HG03565 (cell line): ENCODE data around the gene MPIG6B.

Source experiments
- ATAC-seq: cut with Tn5 transposase; IDR thresholded peaks from one replicate; pipeline ENCODE4 v1.9.1; 2021; ENCODE audit warnings: mild to moderate bottlenecking, moderate library complexity; ENCODE audit not compliant: unreplicated experiment

The MPIG6B gene

GRCh38 chr6:31765559-31765909 is 42.4 kb downstream of the MPIG6B start:
- ATAC-seq = no peak

GRCh38 chr6:31765910-31766794 is 43.0 kb downstream of the MPIG6B start:
- no peak for ATAC-seq

GRCh38 chr6:31767096-31767645 is 44.0 kb downstream of the MPIG6B start:
- ATAC-seq = no peak

GRCh38 chr6:31768363-31769257 is 45.4 kb downstream of the MPIG6B start:
- ATAC-seq = no peak

- ATAC-seq = no peak
Measured at GRCh38 chr6:31769684-31770371, 46.7 kb downstream of the MPIG6B start.

- no peak for ATAC-seq
Measured at GRCh38 chr6:31770860-31771259, 47.7 kb downstream of the MPIG6B start.

- no peak for ATAC-seq
Measured at GRCh38 chr6:31771992-31772358, 48.8 kb downstream of the MPIG6B start.

GRCh38 chr6:31775184-31775583 is 52.0 kb downstream of the MPIG6B start:
- ATAC-seq = no peak

GRCh38 chr6:31775633-31776484 is 52.7 kb downstream of the MPIG6B start:
- ATAC-seq = no peak
